GM19239 (cell line): ENCODE data around the gene TMEM9.
"Not testable (repeated sequence)": the region's sequence is repeated elsewhere in the genome, so short reads cannot be mapped to it uniquely, and the experiment has no call there.

ENCODE experiments used
- DNase-seq: peaks from one replicate; pipeline ENCODE4 v3.0.0; 2011; ENCODE audit warnings: low spot score; ENCODE audit not compliant: insufficient read length
- FAIRE-seq: peaks from 2 replicates; lab custom pipeline; 2011; peaks lifted over from hg19 to GRCh38; lab: Jason Lieb, UNC

TMEM9 gene

DNA sequence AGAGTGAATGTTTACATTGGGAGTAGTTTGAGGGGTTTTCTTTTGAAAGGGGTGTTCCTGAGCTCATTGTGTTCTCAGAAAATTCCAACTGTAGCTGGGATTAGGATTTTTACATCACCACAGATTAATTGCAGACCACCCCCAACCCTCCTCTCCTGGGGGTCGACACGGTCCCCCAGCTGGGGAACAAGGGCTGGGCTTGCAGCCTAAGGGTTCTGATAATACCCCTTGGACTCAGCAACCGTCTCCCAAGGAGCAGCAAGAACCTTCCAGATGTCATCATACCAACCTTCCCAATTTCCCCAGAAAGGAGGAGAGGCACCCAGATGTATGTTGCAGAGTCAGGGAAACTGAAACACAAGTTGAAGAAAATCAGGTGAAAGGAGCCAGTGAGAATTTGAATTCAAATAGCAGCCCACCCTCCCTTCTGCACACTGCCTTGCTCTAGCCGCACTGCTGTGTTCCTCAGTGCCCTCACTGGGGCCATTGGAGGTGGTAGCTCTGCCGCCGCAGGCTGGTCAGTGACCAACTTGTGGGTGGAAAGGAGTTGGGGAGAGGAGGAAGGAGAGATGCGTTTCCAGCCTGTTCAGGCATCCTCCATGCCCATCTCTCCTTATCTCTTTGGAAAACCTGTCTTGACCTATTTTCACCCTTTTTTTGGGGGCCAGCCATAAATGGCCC lies 21.7 kb upstream of the TMEM9 start:
- DNase-seq (no peak), FAIRE-seq (no peak)

DNA sequence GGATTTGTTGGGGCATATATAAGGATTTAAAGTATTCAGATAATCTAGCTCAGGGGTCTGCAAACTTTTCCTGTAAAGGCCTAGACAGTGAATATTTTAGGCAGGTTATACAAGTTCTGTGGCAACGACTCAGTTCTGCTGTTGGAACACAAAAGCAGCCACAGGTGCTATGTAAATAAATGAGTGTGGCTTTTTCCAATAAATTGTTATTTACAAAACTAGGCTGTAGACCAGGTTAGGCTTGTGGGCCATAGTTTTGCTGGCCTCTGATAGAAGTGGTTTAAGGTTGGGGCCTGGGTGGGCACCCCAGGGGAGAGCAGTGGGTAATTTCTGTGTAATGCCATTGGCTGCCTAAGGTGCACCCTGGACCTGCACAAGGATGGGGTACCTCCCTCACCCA lies 19.5 kb upstream of the TMEM9 start:
- DNase-seq (no peak), FAIRE-seq (no peak)

GRCh38 chr1:201172999-201173610 lies 18.8 kb upstream of the TMEM9 start:
- no peak for FAIRE-seq
- DNase-seq: no peak

- FAIRE-seq: no peak
- no peak for DNase-seq
Measured at GRCh38 chr1:201172326-201172725, 18.1 kb upstream of the TMEM9 start.

GRCh38 chr1:201171063-201172036 lies 17.1 kb upstream of the TMEM9 start:
- DNase-seq (peak; percentile 40), FAIRE-seq (peak; percentile 65)

DNA sequence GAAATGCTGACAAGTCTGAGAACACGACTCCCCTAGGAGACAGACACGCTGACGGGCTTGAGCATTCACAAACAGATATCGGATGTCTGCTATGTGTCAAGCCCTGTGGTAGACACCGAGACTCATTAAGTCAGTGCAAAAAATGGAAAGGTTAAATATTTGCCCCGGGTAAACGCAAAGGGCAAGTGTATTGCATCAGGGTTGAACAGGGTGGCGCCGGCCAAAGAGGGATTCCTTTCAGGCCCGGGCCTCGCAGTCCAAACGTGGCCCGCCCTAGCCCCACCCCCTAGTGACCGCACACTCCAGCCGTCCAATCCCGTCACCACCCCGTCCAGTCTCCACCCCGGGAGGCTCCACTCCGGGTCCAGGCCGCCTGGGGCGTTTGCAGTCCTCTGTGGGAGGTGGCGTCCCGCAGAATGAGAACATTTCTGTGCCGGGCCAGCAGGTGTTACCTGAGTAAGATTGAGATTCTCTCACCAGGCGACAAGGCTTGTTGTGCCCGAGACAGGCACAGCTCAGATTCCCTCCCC lies 16.3 kb upstream of the TMEM9 start:
- peak; percentile 83 for DNase-seq
- FAIRE-seq: peak; percentile 97

DNA sequence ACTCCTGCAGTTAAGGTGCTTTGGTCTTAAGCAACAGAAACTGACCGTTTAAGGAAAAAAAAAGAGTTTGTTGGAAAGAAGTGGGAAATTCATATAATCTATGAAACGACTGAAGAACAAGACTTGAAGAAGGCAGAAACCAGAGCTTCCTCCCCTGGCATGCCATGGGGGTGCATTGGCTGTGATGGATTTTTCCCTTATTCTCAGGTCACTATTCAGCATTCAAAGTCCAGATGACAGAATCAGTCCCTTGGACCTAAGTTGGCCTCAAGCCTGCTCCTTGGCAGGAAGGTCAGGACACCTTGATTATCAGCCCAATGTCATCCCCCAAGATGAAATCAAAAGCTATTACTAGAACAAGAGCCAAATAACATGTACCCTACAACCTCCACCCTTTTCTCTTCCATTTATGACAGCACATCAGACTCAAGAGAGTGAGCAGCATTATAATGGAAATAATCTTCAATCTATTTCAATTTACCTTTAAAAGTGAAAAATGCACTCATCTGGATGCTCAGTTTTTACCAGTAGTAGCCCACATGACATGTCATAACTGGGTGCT lies 15.8 kb upstream of the TMEM9 start:
- DNase-seq: no peak
- no peak for FAIRE-seq

- FAIRE-seq (no peak), DNase-seq (no peak)
Measured at GRCh38 chr1:201169203-201169602, 14.9 kb upstream of the TMEM9 start.

DNA sequence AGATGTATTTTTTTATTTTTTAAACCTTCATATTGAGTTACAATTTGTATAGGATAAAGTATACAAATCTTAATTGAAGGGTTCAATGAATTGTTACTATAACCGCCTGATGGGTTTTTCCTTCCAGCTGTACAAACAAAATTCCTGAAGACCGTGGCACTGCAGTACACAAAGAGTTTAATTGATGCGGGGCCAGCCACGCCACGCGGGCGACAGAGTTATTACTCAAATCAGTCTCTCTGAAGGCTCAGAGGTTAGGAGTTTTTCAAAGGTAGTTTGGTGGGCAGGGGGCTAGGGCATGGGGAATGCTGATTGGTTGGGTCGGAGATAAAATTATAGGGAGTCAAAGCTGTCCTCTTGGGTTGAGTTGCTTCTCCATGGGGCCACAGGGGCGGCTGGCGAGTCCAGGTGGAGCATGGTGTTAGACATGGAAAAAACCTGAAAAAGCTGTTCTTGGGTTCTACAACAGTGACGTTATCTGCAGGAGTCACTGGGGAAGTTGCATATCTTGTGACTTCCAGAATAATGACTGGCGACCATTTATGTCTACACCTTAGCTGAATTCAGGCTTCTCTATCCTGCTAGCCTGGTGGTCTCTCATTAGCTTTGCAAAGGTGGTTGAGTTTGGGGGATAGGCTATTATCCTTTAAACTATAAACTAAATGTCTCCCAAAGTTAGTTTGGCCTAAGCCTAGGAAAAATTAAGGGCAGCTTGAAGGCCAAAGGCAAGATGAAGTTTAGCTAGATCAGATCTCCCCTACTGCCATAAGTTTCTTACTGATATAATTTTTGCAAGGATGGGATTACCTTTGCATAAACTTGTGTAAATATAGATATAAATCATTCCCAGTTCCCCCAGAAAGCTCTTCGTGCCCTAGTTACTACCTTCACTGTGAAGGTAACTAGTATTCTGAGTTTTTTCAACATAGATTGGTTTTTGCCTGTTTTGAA lies 13.0 kb upstream of the TMEM9 start:
- no peak for FAIRE-seq
- no peak for DNase-seq

DNA sequence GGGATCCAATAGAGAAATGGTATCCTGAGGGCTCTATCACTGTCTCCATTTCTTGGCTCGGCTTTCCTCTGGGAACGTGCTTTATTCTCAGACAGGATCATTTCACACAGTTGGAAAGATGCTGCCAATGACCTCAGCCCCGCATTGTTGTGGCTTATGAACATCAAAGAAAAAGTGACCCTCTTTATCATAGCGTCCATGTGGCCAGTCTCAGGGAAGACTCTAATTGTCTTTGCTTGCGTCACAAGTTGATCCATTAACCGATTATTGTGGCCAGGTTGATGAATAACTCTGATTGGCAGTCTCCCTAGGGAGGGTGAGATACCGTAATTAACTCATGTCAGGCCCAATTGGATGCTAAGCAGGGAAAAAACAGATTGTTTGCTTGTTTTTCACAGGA lies 10.4 kb upstream of the TMEM9 start:
- no peak for FAIRE-seq
- DNase-seq: no peak

- FAIRE-seq: no peak
- no peak for DNase-seq
Measured at GRCh38 chr1:201163707-201164106, 9.4 kb upstream of the TMEM9 start.

DNA sequence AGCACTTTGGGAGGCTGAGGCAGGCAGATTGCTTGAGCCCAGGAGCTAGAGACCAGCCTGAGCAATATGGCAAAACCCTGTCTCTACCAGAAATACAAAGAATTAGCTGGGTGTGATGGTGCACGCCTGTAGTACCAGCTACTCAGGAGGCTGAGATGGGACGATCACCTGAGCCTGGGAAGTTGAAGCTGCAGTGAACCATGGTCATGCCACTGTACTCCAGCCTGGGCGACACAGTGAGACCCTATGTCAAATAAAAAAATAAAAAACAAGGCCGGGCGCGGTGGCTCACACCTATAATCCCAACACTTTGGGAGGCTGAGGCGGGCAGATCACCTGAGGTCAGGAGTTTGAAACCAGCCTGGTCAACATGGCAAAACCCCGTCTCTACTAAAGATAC lies 8.8 kb upstream of the TMEM9 start:
- not testable (repeated sequence) for FAIRE-seq, DNase-seq

DNA sequence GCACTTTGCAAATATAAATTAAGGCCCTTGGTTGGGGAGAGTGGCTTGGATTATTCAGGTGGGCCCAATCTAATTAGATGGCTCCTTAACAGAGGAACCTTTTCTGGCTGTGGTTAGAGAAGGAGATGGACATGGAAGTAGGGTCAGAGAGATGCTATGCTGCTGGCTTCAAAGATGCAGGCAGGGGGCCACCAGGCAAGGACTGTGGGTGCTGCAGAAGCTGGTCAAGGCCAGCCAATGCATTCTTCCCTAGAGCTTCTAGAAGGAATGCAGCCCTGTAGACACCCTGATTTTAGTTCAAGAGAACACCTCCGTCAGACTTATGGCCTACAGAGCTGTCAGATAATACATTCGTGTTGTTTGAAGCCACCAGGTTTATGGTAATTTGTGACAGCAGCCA lies 3.7 kb upstream of the TMEM9 start:
- FAIRE-seq: no peak
- DNase-seq: no peak

- no peak for FAIRE-seq
Measured at GRCh38 chr1:201156819-201157218, 2.5 kb upstream of the TMEM9 start.

DNA sequence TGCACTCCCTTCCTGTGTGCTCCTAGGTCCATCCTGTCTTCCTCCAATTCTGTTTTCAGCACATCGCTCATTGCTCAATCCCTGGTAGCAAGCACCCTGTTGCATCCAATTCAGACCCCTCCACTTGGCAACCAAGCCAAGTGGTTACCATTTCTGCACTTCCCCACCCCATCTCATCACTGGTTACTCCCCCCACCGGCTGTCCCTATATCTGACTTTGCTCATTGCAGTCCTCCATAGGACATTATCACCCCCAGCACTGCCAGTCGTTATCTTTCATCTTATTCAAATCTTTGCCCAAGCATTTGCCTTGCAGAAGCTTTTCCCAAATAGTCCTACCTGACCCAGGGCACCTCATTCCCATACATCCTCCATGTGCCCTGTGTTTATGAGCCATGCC lies 2.1 kb upstream of the TMEM9 start:
- no peak for FAIRE-seq

More at GRCh38 chr1:201156819-201157218, 2.5 kb upstream of the TMEM9 start:
- no peak for DNase-seq

GRCh38 chr1:201155354-201155753 lies 1.1 kb upstream of the TMEM9 start:
- DNase-seq (no peak), FAIRE-seq (no peak)

More for the DNA sequence above, 2.1 kb upstream of the TMEM9 start:
- no peak for DNase-seq

GRCh38 chr1:201153474-201154388 lies 543 bp downstream of the TMEM9 start:
- no peak for FAIRE-seq
- DNase-seq: peak; percentile 71

GRCh38 chr1:201149400-201149799 lies 4.9 kb downstream of the TMEM9 start:
- DNase-seq (peak; percentile 44), FAIRE-seq (no peak)
